Measurements from ENCODE around the gene RARRES2.
"Not testable (repeated sequence)": the region's sequence is repeated elsewhere in the genome, so short reads cannot be mapped to it uniquely, and the experiment has no call there.

Gene RARRES2

GRCh38 chr7:150304499-150305258 is 36.8 kb downstream of the RARRES2 start:
- not testable (repeated sequence) for H3K27me3 ChIP-seq (ENCODE audit: insufficient read depth, low read depth); H4K20me1 ChIP-seq (ENCODE audit: insufficient read depth); H3K9ac ChIP-seq; H3K4me3 ChIP-seq (IDR thresholded peaks at IDR 0.05; ENCODE audit: insufficient read depth, low read depth, low read length); H3K4me2 ChIP-seq; H2AFZ ChIP-seq (ENCODE audit: low read depth); H3K36me3 ChIP-seq (ENCODE audit: insufficient read depth); H3K79me2 ChIP-seq (ENCODE audit: insufficient read depth, low read depth); H3K27ac ChIP-seq
- peaks cover 25% of the 10 kb centered on the region for H3K4me1 ChIP-seq (ENCODE audit: low read depth, poor library complexity, severe bottlenecking)

GRCh38 chr7:150302908-150303310 is 38.5 kb downstream of the RARRES2 start:
- not testable (repeated sequence) for H2AFZ ChIP-seq (ENCODE audit: low read depth); H3K4me2 ChIP-seq; H3K36me3 ChIP-seq (ENCODE audit: insufficient read depth); H3K79me2 ChIP-seq (ENCODE audit: insufficient read depth, low read depth); H4K20me1 ChIP-seq (ENCODE audit: insufficient read depth); H3K4me3 ChIP-seq (IDR thresholded peaks at IDR 0.05; ENCODE audit: insufficient read depth, low read depth, low read length); H3K27ac ChIP-seq; H3K9ac ChIP-seq; H3K27me3 ChIP-seq (ENCODE audit: insufficient read depth, low read depth)
- H3K4me1 ChIP-seq (ENCODE audit: low read depth, poor library complexity, severe bottlenecking), result peaks cover 30% of the 10 kb centered on the region

- not testable (repeated sequence) for H3K4me2 ChIP-seq; H2AFZ ChIP-seq (ENCODE audit: low read depth); H3K36me3 ChIP-seq (ENCODE audit: insufficient read depth)
These were observed 43.5 kb downstream of the RARRES2 start for GRCh38 chr7:150297978-150298377.

GRCh38 chr7:150296802-150297201 is 44.6 kb downstream of the RARRES2 start:
- not testable (repeated sequence) for H3K4me2 ChIP-seq; H3K9ac ChIP-seq; H3K27ac ChIP-seq; H3K79me2 ChIP-seq (ENCODE audit: insufficient read depth, low read depth); H3K27me3 ChIP-seq (ENCODE audit: insufficient read depth, low read depth); H2AFZ ChIP-seq (ENCODE audit: low read depth); H3K36me3 ChIP-seq (ENCODE audit: insufficient read depth); H4K20me1 ChIP-seq (ENCODE audit: insufficient read depth); H3K4me3 ChIP-seq (IDR thresholded peaks at IDR 0.05; ENCODE audit: insufficient read depth, low read depth, low read length)
- peaks cover 14% of the 10 kb centered on the region for H3K4me1 ChIP-seq (ENCODE audit: low read depth, poor library complexity, severe bottlenecking)

More at GRCh38 chr7:150297978-150298377, 43.5 kb downstream of the RARRES2 start:
- H3K4me3 ChIP-seq (IDR thresholded peaks at IDR 0.05; ENCODE audit: insufficient read depth, low read depth, low read length); H3K79me2 ChIP-seq (ENCODE audit: insufficient read depth, low read depth); H3K9ac ChIP-seq; H3K27me3 ChIP-seq (ENCODE audit: insufficient read depth, low read depth); H3K27ac ChIP-seq; H4K20me1 ChIP-seq (ENCODE audit: insufficient read depth): not testable (repeated sequence)
- H3K4me1 ChIP-seq (ENCODE audit: low read depth, poor library complexity, severe bottlenecking), result peaks cover 14% of the 10 kb centered on the region

GRCh38 chr7:150295614-150296013 is 45.8 kb downstream of the RARRES2 start:
- not testable (repeated sequence) for H3K9ac ChIP-seq; H2AFZ ChIP-seq (ENCODE audit: low read depth); H3K27me3 ChIP-seq (ENCODE audit: insufficient read depth, low read depth); H3K4me2 ChIP-seq; H3K79me2 ChIP-seq (ENCODE audit: insufficient read depth, low read depth); H3K36me3 ChIP-seq (ENCODE audit: insufficient read depth); H3K27ac ChIP-seq; H4K20me1 ChIP-seq (ENCODE audit: insufficient read depth); H3K4me3 ChIP-seq (IDR thresholded peaks at IDR 0.05; ENCODE audit: insufficient read depth, low read depth, low read length)
- peaks cover 14% of the 10 kb centered on the region for H3K4me1 ChIP-seq (ENCODE audit: low read depth, poor library complexity, severe bottlenecking)

GRCh38 chr7:150295027-150295426 is 46.4 kb downstream of the RARRES2 start:
- H3K27me3 ChIP-seq (ENCODE audit: insufficient read depth, low read depth); H3K9ac ChIP-seq; H2AFZ ChIP-seq (ENCODE audit: low read depth); H3K36me3 ChIP-seq (ENCODE audit: insufficient read depth); H3K4me2 ChIP-seq; H3K27ac ChIP-seq; H4K20me1 ChIP-seq (ENCODE audit: insufficient read depth); H3K4me3 ChIP-seq (IDR thresholded peaks at IDR 0.05; ENCODE audit: insufficient read depth, low read depth, low read length); H3K79me2 ChIP-seq (ENCODE audit: insufficient read depth, low read depth): not testable (repeated sequence)
- H3K4me1 ChIP-seq (ENCODE audit: low read depth, poor library complexity, severe bottlenecking), result peaks cover 12% of the 10 kb centered on the region

- H3K27ac ChIP-seq; H3K4me1 ChIP-seq (ENCODE audit: low read depth, poor library complexity, severe bottlenecking); H2AFZ ChIP-seq (ENCODE audit: low read depth); H4K20me1 ChIP-seq (ENCODE audit: insufficient read depth); H3K4me2 ChIP-seq; H3K27me3 ChIP-seq (ENCODE audit: insufficient read depth, low read depth); H3K9ac ChIP-seq; H3K4me3 ChIP-seq (IDR thresholded peaks at IDR 0.05; ENCODE audit: insufficient read depth, low read depth, low read length); H3K79me2 ChIP-seq (ENCODE audit: insufficient read depth, low read depth); H3K36me3 ChIP-seq (ENCODE audit: insufficient read depth): not testable (repeated sequence)
These were observed 51.1 kb downstream of the RARRES2 start for GRCh38 chr7:150290317-150290716.

GRCh38 chr7:150288816-150289215 is 52.6 kb downstream of the RARRES2 start:
- not testable (repeated sequence) for H3K4me3 ChIP-seq (IDR thresholded peaks at IDR 0.05; ENCODE audit: insufficient read depth, low read depth, low read length); H4K20me1 ChIP-seq (ENCODE audit: insufficient read depth); H3K4me2 ChIP-seq; H3K79me2 ChIP-seq (ENCODE audit: insufficient read depth, low read depth); H3K9ac ChIP-seq; H3K27ac ChIP-seq; H3K4me1 ChIP-seq (ENCODE audit: low read depth, poor library complexity, severe bottlenecking); H3K27me3 ChIP-seq (ENCODE audit: insufficient read depth, low read depth); H2AFZ ChIP-seq (ENCODE audit: low read depth); H3K36me3 ChIP-seq (ENCODE audit: insufficient read depth)

All from KMS-11 (cell line).